ENCODE data around the gene APEH.

The APEH gene

GRCh38 chr3:49652218-49652902 lies 21.8 kb upstream of the APEH start:
- DNase-seq, result no peak

DNA sequence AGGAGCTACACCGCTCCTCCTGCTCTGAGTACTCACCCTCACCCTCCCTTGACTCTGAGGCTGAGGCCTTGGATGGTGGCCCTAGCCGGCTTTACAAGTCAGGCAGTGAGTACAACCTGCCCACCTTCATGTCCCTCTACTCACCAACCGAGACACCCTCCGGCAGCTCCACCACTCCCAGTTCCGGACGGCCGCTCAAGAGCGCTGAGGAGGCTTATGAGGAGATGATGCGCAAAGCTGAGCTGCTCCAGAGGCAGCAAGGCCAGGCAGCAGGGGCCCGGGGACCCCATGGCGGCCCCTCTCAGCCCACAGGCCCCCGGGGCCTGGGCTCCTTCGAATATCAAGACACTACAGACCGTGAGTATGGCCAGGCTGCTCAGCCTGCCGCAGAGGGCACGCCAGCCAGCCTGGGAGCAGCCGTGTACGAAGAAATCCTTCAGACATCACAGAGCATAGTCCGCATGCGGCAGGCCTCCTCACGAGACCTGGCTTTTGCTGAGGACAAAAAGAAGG lies 21.2 kb upstream of the APEH start:
- DNase-seq, result no peak

DNA sequence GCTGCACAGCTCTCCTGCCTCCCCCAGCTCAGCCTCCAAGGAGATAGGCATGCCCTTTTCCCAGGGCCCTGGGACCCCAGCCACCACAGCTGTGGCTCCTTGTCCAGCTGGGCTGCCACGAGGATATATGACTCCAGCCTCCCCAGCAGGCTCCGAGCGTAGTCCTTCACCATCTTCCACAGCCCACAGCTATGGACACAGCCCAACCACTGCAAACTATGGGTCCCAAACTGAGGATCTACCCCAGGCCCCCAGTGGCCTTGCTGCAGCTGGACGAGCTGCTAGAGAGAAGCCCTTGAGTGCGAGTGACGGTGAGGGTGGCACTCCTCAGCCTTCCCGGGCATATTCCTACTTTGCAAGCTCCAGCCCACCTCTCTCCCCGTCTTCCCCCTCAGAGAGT lies 20.5 kb upstream of the APEH start:
- no peak for DNase-seq

DNA sequence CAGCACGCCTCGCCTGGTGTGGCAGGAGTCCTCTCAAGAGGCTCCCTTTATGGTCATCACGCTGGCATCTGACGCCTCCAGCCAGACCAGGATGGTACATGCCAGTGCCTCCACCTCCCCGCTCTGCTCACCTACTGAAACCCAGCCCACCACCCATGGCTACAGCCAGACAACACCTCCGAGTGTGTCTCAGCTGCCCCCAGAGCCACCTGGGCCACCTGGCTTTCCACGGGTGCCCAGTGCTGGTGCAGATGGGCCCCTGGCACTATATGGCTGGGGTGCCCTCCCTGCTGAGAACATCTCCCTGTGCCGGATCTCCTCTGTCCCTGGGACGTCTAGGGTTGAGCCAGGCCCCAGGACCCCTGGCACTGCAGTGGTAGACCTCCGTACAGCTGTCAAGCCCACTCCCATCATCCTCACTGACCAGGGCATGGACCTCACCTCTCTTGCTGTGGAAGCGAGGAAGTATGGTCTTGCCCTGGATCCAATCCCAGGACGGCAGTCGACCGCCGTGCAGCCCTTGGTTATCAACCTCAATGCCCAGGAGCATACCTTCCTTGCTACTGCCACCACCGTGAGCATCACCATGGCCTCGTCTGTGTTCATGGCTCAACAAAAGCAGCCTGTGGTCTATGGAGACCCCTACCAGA lies 19.9 kb upstream of the APEH start:
- no peak for DNase-seq

DNA sequence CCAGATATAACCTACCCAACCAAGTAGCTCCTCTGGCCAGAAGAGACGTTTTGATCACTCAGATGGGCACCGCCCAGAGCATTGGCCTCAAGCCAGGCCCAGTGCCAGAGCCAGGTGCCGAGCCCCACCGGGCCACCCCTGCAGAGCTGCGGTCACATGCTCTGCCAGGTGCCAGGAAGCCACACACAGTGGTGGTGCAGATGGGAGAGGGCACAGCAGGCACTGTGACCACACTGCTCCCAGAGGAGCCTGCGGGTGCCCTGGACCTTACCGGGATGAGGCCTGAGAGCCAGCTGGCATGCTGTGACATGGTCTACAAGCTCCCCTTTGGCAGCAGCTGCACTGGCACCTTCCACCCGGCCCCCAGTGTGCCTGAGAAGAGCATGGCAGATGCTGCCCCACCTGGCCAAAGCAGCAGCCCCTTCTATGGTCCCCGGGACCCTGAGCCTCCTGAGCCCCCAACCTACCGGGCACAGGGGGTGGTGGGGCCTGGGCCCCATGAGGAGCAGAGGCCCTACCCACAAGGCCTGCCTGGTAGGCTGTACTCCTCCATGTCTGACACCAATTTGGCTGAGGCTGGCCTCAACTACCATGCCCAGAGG lies 19.1 kb upstream of the APEH start:
- DNase-seq, result no peak

- no peak for DNase-seq
Measured at GRCh38 chr3:49655731-49656285, 18.3 kb upstream of the APEH start.

DNA sequence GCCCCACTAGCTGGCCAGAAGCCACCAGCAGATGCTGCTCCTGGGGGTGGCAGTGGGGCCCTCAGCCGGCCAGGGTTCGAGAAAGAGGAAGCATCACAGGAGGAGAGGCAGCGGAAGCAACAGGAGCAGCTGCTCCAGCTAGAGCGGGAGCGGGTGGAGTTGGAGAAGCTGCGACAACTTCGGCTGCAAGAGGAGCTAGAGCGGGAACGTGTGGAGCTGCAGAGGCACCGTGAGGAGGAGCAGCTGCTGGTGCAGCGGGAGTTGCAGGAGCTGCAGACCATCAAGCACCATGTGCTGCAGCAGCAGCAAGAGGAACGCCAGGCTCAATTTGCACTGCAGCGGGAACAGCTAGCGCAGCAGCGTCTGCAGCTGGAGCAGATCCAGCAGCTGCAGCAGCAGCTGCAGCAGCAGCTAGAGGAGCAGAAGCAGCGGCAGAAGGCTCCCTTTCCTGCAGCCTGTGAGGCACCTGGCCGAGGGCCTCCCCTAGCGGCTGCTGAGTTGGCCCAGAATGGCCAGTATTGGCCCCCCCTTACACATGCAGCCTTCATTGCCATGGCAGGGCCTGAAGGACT lies 17.5 kb upstream of the APEH start:
- no peak for DNase-seq

GRCh38 chr3:49657208-49657915 lies 16.8 kb upstream of the APEH start:
- DNase-seq, result no peak

DNA sequence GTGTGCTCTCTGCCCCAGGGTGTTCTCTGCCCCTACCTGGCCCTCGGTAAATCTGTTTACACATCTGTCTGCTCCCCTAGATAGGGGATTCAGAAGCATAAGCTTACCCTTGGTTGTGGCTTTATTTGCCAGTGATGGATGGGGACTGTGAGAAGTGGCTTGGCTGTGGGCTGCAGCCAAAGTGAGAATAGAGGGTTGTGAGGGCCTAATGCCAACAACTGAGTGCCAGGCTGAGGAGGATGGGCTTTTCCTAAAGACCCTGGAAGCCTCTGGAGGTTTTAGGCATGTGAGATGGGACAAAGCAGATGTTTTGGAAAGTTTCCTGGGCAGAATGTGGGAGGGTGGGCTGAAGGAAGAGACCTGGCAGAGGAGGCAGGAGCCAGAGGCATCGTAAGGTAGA lies 15.4 kb upstream of the APEH start:
- DNase-seq, result no peak

- DNase-seq, result no peak
Measured at GRCh38 chr3:49659756-49660155, 14.4 kb upstream of the APEH start.

- no peak for DNase-seq
Measured at GRCh38 chr3:49661281-49661680, 12.9 kb upstream of the APEH start.

DNA sequence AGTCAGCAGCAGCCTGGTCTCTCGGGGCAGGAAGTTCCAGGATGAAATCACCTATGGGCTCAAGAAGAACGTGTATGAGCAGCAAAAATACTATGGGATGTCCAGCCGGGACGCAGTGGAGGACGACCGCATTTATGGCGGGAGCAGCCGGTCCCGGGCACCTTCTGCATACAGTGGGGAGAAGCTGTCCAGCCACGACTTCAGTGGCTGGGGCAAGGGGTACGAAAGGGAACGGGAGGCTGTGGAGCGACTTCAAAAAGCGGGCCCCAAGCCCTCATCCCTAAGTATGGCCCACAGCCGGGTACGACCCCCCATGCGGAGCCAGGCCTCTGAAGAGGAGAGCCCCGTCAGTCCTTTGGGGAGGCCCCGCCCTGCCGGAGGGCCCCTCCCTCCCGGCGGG lies 12.1 kb upstream of the APEH start:
- no peak for DNase-seq

DNA sequence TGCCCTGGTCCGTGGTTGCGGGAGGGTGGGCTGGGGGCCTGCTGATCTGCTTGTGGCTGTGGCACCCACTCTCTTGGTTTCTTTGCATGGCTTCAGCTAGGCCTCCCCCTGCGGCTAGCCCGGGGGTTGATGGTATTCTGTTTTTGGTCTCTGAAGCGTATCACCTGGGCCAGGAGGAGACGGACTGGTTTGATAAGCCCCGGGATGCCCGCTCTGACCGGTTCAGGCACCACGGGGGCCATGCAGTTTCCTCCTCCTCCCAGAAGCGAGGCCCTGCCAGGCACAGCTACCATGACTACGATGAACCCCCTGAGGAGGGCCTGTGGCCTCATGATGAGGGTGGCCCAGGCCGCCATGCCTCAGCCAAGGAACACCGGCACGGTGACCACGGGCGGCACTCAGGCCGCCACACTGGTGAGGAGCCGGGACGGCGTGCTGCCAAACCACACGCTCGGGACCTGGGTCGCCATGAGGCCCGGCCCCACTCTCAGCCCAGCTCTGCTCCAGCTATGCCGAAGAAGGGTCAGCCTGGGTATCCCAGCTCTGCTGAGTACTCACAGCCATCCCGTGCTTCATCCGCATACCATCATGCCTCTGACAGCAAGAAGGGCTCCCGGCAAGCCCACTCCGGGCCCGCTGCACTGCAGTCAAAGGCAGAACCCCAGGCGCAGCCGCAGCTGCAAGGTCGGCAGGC lies 11.3 kb upstream of the APEH start:
- no peak for DNase-seq

DNA sequence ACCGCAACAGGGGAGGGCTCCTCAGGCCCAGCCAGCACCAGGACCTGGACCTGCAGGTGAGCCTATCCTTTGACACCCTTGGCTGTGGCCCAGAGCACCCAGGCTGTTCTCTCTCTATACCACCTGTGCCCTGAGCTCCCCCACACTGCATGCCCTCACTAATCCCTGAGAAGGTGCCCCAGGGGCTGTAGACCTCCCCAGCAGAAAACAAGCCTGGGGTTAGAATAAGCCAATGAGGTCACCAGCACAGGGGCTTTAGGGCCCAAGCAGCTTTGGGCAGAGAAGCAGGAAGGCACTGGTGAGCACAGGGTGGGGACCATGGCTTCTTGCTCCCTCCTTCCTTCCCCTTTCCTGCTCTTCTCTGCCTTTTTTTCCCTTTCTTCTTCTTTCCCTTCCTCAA lies 10.3 kb upstream of the APEH start:
- DNase-seq, result no peak

DNA sequence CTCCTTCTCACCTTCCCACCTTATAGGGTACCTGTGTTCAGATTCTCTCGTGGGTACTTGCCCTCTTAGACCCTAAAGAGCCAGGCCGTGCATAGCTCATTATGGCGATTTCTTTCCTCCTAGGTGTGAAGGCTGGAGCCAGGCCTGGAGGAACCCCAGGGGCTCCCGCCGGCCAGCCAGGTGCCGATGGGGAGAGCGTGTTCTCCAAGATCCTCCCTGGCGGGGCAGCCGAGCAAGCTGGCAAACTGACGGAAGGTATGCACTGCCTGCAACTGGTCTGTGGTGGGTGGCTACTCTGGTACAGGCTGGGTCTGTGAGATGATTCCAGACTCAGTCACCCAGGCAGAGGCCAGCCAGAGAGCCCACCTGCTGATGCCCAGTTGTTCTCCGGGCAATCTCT lies 9.9 kb upstream of the APEH start:
- DNase-seq, result no peak

- no peak for DNase-seq
Measured at GRCh38 chr3:49665822-49666519, 8.2 kb upstream of the APEH start.

GRCh38 chr3:49666592-49666991 lies 7.6 kb upstream of the APEH start:
- DNase-seq, result no peak

- no peak for DNase-seq
Measured at GRCh38 chr3:49667701-49668413, 6.3 kb upstream of the APEH start.

- no peak for DNase-seq
Measured at GRCh38 chr3:49668414-49668797, 5.7 kb upstream of the APEH start.

GRCh38 chr3:49668861-49669260 lies 5.3 kb upstream of the APEH start:
- no peak for DNase-seq

- DNase-seq, result no peak
Measured at GRCh38 chr3:49669352-49669751, 4.8 kb upstream of the APEH start.

Measured in retina (tissue), 1 donor.